ENCODE data around the gene MMP17. TPM values are rescaled to one million over a fixed set of nuclear protein-coding genes. Genes with fewer than 3 reads are reported as not detected.

Gene MMP17
- total and polyA plus RNA-seq, 2 donors (not counting 3 experiments of a cell fraction or from before 2014, with no cell fraction given): 3.6 to 10.8 TPM

GRCh38 chr12:131844140-131844539, 15.9 kb downstream of the MMP17 start:
- FAIRE-seq: no peak
- Histone ChIP-seq H3K4me2 (ENCODE audit: insufficient read depth, low read length) (no peak overlapping the region), H3K4me1 (ENCODE audit: control insufficient read depth, extremely low read depth, insufficient read depth, low read length) (no peaks in the 10 kb centered on the region), H3K9ac (replicated peaks; ENCODE audit: extremely low read depth, insufficient read depth, low read length) (no peak overlapping the region), H3K36me3 (ENCODE audit: control insufficient read depth in 2 of 2, extremely low read depth in 1 of 2, insufficient read depth in 2 of 2, low read length in 2 of 2) (no peaks in the 10 kb centered on the region), H3K9me1 (replicated peaks; ENCODE audit: control insufficient read depth, extremely low read depth, insufficient read depth, low read length) (no peaks in the 10 kb centered on the region), H3K27me3 (ENCODE audit: control insufficient read depth in 2 of 2, insufficient read depth in 2 of 2, low read length in 2 of 2) (no peaks in the 10 kb centered on the region), H3K4me3 (replicated peaks in 1 of 3; ENCODE audit: insufficient read depth in 1 of 3, low read depth in 1 of 3, low read length in 3 of 3) (no peak overlapping the region), H3K27ac (ENCODE audit: insufficient read depth, low read depth, low read length) (no peak overlapping the region), H3K79me2 (ENCODE audit: control insufficient read depth, insufficient read depth, low read length) (no peaks in the 10 kb centered on the region), H4K20me1 (replicated peaks; ENCODE audit: control insufficient read depth, extremely low read depth, insufficient read depth, low read length) (no peaks in the 10 kb centered on the region), H3K9me3 (replicated peaks; ENCODE audit: control insufficient read depth, insufficient read depth, low read length) (no peaks in the 10 kb centered on the region), H2AFZ (ENCODE audit: low read depth, low read length) (no peak overlapping the region)
- dilution Hi-C loops (cut with MboI; ENCODE audit: extremely low pct_ligation_motif_present, low sequenced_read_pairs): no loop called here
- BruUV-seq (replicated peaks): no TSS peak
- ChIA-PET CTCF (no interaction called here), POLR2A (no interaction called here)
- TF ChIP-seq MAX (IDR thresholded peaks at IDR 0.05; ENCODE audit: insufficient read depth, insufficient read length): no peak
- no peak for TF ChIP-seq GATA2 (IDR thresholded peaks at IDR 0.05; ENCODE audit: insufficient read depth, insufficient read length, low read depth, low read length)
- no peak for TF ChIP-seq POLR2AphosphoS5 (IDR thresholded peaks at IDR 0.05; ENCODE audit: insufficient read depth, low read depth, low read length)
- TF ChIP-seq FOS (IDR thresholded peaks at IDR 0.05; ENCODE audit: borderline replicate concordance, insufficient read depth, low read length): no peak
- TF ChIP-seq MYC (IDR thresholded peaks at IDR 0.05; ENCODE audit: low read depth, low read length): no peak
- no peak for TF ChIP-seq EZH2 (IDR thresholded peaks at IDR 0.05; ENCODE audit: borderline replicate concordance, low read depth, low read length, severe bottlenecking)
- no peak for TF ChIP-seq JUN (IDR thresholded peaks at IDR 0.05; ENCODE audit: borderline replicate concordance, insufficient read depth, insufficient read length, low read depth)
- TF ChIP-seq CTCF (IDR thresholded peaks at IDR 0.05; ENCODE audit: extremely low read depth in 1 of 2, insufficient read depth in 1 of 2, low read depth in 1 of 2, low read length in 2 of 2): no peak
- TF ChIP-seq POLR2A (IDR thresholded peaks at IDR 0.05; ENCODE audit: low read depth, low read length): no peak
- intact Hi-C loops (cut with micrococcal nuclease): no loop called here
- DNase-seq (ENCODE audit: low read depth, low spot score): no peak
